ENCODE data around the gene KLK11. TPM values are rescaled to one million over a fixed set of nuclear protein-coding genes. Genes with fewer than 3 reads are reported as not detected.
"Not testable (repeated sequence)": the region's sequence is repeated elsewhere in the genome, so short reads cannot be mapped to it uniquely, and the experiment has no call there.

KLK11 gene
- total RNA-seq, 1 donor from 2014 or later: not detected

GRCh38 chr19:51000426-51000825 is 26.0 kb downstream of the KLK11 start:
- H3K4me1 ChIP-seq: no peaks in the 10 kb centered on the region
- no peak overlapping the region for H3K4me3 ChIP-seq
- no peaks in the 10 kb centered on the region for H3K27me3 ChIP-seq
- TF ChIP-seq, protein P1, sequence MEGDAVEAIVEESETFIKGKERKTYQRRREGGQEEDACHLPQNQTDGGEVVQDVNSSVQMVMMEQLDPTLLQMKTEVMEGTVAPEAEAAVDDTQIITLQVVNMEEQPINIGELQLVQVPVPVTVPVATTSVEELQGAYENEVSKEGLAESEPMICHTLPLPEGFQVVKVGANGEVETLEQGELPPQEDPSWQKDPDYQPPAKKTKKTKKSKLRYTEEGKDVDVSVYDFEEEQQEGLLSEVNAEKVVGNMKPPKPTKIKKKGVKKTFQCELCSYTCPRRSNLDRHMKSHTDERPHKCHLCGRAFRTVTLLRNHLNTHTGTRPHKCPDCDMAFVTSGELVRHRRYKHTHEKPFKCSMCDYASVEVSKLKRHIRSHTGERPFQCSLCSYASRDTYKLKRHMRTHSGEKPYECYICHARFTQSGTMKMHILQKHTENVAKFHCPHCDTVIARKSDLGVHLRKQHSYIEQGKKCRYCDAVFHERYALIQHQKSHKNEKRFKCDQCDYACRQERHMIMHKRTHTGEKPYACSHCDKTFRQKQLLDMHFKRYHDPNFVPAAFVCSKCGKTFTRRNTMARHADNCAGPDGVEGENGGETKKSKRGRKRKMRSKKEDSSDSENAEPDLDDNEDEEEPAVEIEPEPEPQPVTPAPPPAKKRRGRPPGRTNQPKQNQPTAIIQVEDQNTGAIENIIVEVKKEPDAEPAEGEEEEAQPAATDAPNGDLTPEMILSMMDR (IDR thresholded peaks at IDR 0.05): no peak
- intact Hi-C loops (cut with DNase I): no loop called here
- no peaks in the 10 kb centered on the region for H3K36me3 ChIP-seq
- no peak overlapping the region for H3K27ac ChIP-seq
- H3K9me3 ChIP-seq: no peaks in the 10 kb centered on the region
- DNase-seq (ENCODE audit: low spot score in 2 of 2): no peak

DNA sequence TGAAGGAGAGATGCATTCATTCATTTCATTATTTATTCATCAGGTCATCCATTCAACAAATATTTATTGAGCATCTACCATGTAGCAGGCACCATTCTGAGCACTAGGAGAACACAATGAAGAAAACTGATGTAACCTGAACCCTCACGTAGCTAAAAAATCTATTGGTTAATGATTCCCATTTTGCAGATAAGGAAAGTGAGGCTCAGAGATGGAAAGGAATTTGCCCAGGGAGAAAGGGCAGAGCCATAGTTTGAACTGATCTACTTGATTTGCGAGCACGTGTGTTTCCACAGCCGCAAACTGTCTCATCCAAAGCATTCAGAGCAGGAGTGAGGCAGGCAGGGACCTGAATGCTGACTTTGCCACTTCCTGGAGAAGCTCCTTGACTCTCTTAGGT is 27.7 kb downstream of the KLK11 start:
- DNase-seq (ENCODE audit: low spot score in 2 of 2): no peak
- H3K4me3 ChIP-seq: no peak overlapping the region
- H3K4me1 ChIP-seq: no peaks in the 10 kb centered on the region
- H3K27me3 ChIP-seq: no peaks in the 10 kb centered on the region
- TF ChIP-seq, protein P1 (IDR thresholded peaks at IDR 0.05): no peak
- H3K9me3 ChIP-seq: no peaks in the 10 kb centered on the region
- H3K27ac ChIP-seq: no peak overlapping the region
- H3K36me3 ChIP-seq: no peaks in the 10 kb centered on the region
- intact Hi-C loops (cut with DNase I): no loop called here

GRCh38 chr19:50998061-50998460 is 28.4 kb downstream of the KLK11 start:
- H3K36me3 ChIP-seq: no peaks in the 10 kb centered on the region
- TF ChIP-seq, protein P1 (IDR thresholded peaks at IDR 0.05): no peak
- no peaks in the 10 kb centered on the region for H3K9me3 ChIP-seq
- H3K4me1 ChIP-seq: no peaks in the 10 kb centered on the region
- H3K27ac ChIP-seq: no peak overlapping the region
- no peaks in the 10 kb centered on the region for H3K27me3 ChIP-seq
- intact Hi-C loops (cut with DNase I): no loop called here
- no peak overlapping the region for H3K4me3 ChIP-seq
- DNase-seq (ENCODE audit: low spot score in 2 of 2): no peak

DNA sequence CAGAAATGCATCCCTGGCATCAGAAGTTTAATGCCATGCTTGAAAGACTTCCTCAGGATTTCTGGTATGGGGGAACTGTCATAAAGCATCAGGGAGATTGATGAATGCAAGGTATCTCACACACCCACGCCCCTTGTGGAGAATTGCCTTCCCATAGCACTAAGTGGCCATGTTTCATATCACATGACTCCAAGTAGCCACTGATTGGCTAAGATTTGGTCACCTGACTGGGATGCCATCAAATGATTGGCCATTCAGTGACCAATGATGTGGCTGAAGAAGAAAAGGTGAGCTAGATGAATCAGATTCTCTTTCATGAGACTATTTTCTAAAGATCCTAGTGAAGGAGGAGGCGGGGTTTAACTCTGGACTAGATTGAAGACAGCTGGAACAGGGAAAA is 32.3 kb downstream of the KLK11 start:
- DNase-seq (ENCODE audit: low spot score in 2 of 2): no peak
- H3K27me3 ChIP-seq: no peaks in the 10 kb centered on the region
- H3K36me3 ChIP-seq: no peaks in the 10 kb centered on the region
- H3K4me3 ChIP-seq: no peak overlapping the region
- no peaks in the 10 kb centered on the region for H3K9me3 ChIP-seq
- no peaks in the 10 kb centered on the region for H3K4me1 ChIP-seq
- intact Hi-C loops (cut with DNase I): no loop called here
- TF ChIP-seq, protein P1 (IDR thresholded peaks at IDR 0.05): no peak
- no peak overlapping the region for H3K27ac ChIP-seq

DNA sequence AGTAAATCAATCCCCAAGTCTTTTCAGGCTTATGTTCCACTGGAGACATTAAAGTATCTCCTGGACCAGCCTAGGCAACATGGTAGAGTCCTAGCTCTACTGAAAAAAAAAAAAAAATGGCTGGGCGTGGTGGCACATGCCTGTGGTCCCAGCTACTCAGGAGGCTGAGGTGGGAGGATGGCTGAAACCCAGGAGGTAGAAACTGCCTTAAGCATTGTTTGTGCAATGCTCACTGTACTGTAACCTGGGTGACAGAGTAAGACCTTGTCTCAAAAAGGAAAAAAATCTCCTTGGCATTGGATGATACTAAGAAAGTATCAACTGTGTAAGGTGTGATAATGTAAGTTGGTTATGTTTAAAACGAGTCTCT is 33.8 kb downstream of the KLK11 start:
- Histone ChIP-seq H3K36me3 (no peaks in the 10 kb centered on the region), H3K4me3 (no peak overlapping the region), H3K27me3 (no peaks in the 10 kb centered on the region), H3K27ac (no peak overlapping the region), H3K4me1 (no peaks in the 10 kb centered on the region), H3K9me3 (no peaks in the 10 kb centered on the region)
- no peak for DNase-seq (ENCODE audit: low spot score in 2 of 2)
- intact Hi-C loops (cut with DNase I): no loop called here
- TF ChIP-seq, protein P1 (IDR thresholded peaks at IDR 0.05): no peak

GRCh38 chr19:50984416-50984815 is 42.0 kb downstream of the KLK11 start:
- H3K9me3 ChIP-seq; H3K4me3 ChIP-seq; H3K4me1 ChIP-seq; H3K27ac ChIP-seq; intact Hi-C loops (cut with DNase I); H3K36me3 ChIP-seq; H3K27me3 ChIP-seq; DNase-seq (ENCODE audit: low spot score in 2 of 2): not testable (repeated sequence)
